ENCODE measurements around the gene IL17RA.

Gene IL17RA

DNA sequence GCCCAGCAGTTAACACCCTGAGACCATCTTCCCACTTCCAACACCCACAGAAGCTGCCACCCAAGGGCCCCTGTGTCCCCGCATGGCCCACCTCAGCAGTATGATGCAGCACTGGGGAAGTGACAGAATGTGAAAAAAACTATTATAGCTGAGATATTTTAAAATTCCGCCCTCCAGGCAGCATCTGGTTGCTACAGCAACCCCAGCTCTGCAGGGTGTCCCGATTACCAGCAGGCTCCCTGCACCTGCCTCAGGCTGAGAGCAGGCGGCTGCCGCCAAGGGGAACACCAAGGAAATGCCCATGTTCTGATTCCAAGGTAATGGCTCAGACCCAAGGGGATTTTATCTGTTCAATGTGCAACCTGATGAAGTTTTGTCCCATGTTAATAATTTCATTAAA is 46.9 kb downstream of the IL17RA start:
- in situ Hi-C loops (cut with MboI; ENCODE audit: low sequenced_read_pairs, unreplicated experiment): no loop called here
- DNase-seq (ENCODE audit: low spot score): no peak
- TF ChIP-seq, protein P1, sequence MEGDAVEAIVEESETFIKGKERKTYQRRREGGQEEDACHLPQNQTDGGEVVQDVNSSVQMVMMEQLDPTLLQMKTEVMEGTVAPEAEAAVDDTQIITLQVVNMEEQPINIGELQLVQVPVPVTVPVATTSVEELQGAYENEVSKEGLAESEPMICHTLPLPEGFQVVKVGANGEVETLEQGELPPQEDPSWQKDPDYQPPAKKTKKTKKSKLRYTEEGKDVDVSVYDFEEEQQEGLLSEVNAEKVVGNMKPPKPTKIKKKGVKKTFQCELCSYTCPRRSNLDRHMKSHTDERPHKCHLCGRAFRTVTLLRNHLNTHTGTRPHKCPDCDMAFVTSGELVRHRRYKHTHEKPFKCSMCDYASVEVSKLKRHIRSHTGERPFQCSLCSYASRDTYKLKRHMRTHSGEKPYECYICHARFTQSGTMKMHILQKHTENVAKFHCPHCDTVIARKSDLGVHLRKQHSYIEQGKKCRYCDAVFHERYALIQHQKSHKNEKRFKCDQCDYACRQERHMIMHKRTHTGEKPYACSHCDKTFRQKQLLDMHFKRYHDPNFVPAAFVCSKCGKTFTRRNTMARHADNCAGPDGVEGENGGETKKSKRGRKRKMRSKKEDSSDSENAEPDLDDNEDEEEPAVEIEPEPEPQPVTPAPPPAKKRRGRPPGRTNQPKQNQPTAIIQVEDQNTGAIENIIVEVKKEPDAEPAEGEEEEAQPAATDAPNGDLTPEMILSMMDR (IDR thresholded peaks at IDR 0.05; ENCODE audit: borderline replicate concordance, control extremely low read depth, extremely low read depth, insufficient read depth, missing control alignments): no peak

DNA sequence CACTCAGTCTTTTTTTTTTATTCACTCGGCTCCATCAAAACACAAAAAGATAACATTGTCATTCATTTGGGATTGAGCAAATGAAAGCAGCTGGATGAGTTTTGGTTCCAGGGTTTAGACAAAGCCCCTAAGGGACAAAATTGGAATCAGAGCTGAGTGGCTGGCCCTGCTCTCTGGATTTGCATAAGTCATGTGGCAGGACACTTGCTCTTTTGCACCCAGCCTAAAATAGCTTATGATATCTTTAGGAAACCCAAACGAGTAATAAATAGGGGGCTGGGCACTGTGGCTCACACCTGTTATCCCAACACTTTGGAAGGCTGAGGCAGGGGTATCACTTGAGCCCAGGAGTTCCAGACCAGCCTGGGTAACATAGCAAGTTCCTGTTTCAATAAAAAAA is 47.3 kb downstream of the IL17RA start:
- TF ChIP-seq, protein P1 (IDR thresholded peaks at IDR 0.05; ENCODE audit: borderline replicate concordance, control extremely low read depth, extremely low read depth, insufficient read depth, missing control alignments): no peak
- DNase-seq (ENCODE audit: low spot score): no peak
- in situ Hi-C loops (cut with MboI; ENCODE audit: low sequenced_read_pairs, unreplicated experiment): no loop called here

DNA sequence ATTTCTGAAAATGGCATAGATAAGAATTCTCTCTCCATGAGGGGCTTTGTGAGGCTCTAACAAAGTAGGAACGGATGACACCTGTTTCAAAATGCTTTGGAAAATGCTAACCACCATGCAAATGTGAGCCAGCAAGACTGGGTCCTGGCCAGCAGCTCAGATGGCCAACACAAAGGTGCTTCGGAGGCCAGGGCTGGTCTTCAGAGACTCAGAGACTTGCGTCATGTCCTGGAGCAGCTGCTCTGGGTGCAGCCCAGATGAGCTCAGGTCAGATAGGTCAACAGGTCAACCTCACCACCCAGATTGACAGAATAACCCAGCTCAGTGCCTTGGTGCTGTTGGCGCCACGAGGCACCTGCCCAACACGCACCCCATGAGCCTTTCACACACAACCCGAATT is 48.3 kb downstream of the IL17RA start:
- TF ChIP-seq, protein P1 (IDR thresholded peaks at IDR 0.05; ENCODE audit: borderline replicate concordance, control extremely low read depth, extremely low read depth, insufficient read depth, missing control alignments): no peak
- in situ Hi-C loops (cut with MboI; ENCODE audit: low sequenced_read_pairs, unreplicated experiment): no loop called here
- DNase-seq (ENCODE audit: low spot score): no peak

DNA sequence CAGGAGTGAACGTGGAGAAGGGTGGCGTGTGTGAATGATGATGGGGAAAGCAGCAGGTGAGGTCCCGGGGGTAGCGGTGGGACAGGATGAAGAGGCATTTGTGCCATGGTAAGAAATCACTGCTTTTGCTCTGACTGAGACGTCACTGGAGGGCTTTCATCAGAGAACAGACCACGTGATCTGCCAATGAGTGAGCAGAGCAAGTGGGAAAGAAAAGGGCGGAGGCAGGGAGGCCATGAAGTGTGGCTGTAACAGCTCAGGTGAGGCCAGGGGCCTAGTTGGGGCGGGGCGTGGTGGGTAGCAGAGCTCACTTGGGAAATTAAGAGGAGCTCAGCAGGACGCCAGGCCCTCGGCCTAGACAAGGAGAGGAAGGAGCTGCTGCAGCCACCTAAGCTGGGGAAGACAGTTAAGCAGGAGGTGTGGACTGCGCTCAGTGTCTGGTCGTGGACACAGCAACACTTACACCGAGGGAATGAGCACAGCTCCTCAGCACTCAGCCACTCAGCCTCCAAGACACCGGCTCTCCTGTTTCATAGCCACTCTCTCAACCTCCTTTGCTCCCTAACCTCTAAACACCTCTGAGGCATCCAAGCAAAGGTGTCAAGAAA is 50.5 kb downstream of the IL17RA start:
- TF ChIP-seq, protein P1 (IDR thresholded peaks at IDR 0.05; ENCODE audit: borderline replicate concordance, control extremely low read depth, extremely low read depth, insufficient read depth, missing control alignments): no peak
- DNase-seq (ENCODE audit: low spot score): no peak
- in situ Hi-C loops (cut with MboI; ENCODE audit: low sequenced_read_pairs, unreplicated experiment): no loop called here

DNA sequence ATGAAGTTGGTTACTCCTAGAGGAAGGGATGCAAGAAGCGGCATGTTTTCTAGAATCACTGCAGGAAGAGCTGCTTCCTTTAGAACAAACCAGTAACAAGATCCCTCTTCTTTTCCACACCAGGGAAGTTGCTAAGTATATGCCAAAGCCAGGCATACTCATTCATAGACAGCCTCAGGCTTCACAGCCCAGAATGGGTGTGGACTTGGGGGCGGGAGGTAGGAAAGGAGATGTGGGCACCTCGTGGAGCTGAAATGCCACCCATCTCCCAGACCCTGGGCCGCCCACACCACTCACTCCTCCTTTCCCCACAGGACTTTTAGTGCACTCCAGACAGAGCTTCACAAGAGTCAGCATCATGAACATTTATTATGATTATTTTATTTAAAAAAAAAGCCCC is 52.4 kb downstream of the IL17RA start:
- in situ Hi-C loops (cut with MboI; ENCODE audit: low sequenced_read_pairs, unreplicated experiment): no loop called here
- TF ChIP-seq, protein P1 (IDR thresholded peaks at IDR 0.05; ENCODE audit: borderline replicate concordance, control extremely low read depth, extremely low read depth, insufficient read depth, missing control alignments): no peak
- DNase-seq (ENCODE audit: low spot score): no peak

DNA sequence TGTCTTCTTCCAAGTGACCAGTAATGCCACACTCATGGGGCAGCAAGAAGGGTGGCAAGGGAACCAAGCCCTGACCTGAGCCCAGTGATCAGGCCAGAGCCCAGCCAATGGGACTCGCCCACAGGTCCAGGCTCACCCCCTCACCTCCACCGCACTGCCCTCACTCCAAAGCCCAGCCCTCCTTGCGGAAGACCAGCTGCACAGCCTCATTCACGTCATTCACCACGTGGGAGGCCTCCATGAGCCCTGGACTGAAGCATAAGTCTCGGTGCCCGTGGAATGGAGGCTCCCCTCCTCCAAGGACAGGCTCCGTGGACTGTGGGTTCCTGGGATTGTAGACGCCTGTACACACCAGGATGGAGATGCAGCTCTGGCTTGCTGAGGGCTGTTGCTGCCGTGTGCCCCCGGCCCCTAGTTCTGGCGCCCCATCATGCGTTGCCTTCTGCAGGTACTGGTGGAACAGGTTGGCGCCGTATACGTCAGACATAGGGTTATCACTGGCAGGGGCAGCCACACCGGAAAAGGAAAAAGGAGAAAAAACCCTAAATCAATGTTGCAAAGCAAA is 53.1 kb downstream of the IL17RA start:
- in situ Hi-C loops (cut with MboI; ENCODE audit: low sequenced_read_pairs, unreplicated experiment): no loop called here
- TF ChIP-seq, protein P1 (IDR thresholded peaks at IDR 0.05; ENCODE audit: borderline replicate concordance, control extremely low read depth, extremely low read depth, insufficient read depth, missing control alignments): no peak
- no peak for DNase-seq (ENCODE audit: low spot score)
